ENCODE results near the gene DTX1. TPM values are rescaled to one million over a fixed set of nuclear protein-coding genes. Genes with fewer than 3 reads are reported as not detected.

The DTX1 gene
- total RNA-seq: 8.1 and 8.4 TPM in 2 replicates
- long read RNA-seq: 0 reads

DNA sequence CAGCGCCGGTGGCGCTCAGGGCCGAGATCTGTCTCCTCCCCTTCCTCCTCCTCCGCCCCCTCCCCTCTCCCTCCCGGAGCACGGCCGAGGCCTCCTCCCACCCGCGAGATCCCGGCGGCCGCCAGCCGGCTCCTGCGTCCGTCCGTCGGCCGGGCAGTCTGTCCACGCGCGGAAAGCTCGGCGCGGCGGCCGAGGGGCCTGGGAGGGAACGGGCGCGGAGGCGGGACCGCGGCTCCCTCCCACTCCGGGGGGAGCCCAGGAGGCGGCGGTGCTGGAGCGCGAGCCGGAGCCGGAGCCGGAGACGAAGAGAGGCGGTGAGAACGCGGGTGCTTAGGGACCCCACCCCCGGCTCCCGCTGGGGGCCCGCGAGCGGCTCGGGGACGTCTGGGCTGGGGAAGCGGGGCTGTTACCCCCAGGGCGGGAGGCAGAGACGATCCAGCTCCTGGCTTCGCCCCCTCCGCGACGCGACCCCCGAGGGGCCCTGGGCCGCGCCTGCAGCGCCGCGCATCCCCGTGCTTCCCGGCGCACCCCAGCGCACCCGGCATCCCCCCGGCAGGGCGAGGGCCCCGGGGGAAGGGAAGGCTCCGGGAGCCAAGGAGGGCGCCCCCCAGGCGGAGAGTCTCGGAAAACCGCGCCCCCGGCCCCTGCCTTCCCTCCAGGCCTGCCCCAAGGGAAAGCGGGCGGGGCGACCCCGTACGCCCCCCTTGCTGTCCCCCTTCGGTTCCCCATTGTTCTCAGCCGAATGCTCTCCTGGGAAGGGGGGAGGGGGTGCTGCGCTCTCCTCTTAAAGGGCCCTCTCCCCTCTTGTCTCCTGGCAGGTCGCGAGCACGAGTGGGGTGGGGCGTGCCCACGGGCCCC is at the start of gene DTX1:
Gene DTX1, plus strand, starts transcription at position 100 of the 858 bp plus-strand sequence. CDS start 1,463 bp downstream, outside the sequence.
- DNase-seq (ENCODE audit: low read depth, low spot score): no peak
- TF ChIP-seq, protein P1, sequence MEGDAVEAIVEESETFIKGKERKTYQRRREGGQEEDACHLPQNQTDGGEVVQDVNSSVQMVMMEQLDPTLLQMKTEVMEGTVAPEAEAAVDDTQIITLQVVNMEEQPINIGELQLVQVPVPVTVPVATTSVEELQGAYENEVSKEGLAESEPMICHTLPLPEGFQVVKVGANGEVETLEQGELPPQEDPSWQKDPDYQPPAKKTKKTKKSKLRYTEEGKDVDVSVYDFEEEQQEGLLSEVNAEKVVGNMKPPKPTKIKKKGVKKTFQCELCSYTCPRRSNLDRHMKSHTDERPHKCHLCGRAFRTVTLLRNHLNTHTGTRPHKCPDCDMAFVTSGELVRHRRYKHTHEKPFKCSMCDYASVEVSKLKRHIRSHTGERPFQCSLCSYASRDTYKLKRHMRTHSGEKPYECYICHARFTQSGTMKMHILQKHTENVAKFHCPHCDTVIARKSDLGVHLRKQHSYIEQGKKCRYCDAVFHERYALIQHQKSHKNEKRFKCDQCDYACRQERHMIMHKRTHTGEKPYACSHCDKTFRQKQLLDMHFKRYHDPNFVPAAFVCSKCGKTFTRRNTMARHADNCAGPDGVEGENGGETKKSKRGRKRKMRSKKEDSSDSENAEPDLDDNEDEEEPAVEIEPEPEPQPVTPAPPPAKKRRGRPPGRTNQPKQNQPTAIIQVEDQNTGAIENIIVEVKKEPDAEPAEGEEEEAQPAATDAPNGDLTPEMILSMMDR (conservative IDR thresholded peaks at IDR 0.05): no peak
- Mint-ChIP-seq H3K9me3 (no peaks in the 10 kb centered on the region), H3K36me3 (ENCODE audit: low read depth) (no peaks in the 10 kb centered on the region), H3K4me3 (peak within 1 kb of the TSS; percentile 64), H3K27me3 (ENCODE audit: low read depth) (peaks cover 51% of the 10 kb centered on the region), H3K4me1 (no peaks in the 10 kb centered on the region), H3K27ac (ENCODE audit: unreplicated experiment) (no peak within 1 kb of the TSS)

DNA sequence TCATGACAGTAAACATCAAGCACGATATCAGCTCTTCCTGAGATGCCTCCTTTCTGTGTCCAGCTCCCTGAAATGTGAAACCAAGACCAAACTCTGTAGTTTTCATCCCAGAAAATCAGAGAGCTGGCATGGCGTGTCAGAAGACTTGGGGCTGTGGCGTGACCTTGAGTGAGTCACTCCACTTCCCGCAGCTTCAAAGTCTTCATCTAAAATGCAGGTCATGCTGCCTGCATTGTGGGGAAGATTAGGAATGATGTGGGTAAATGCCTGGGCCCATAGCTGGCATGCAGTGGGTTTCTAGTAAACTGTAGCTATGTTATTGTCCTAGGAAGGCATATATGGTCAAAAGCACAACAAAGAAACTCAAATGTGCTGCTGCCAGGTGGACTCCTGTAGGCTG is 49.4 kb upstream of the DTX1 start:
- Mint-ChIP-seq H3K9me3 (no peaks in the 10 kb centered on the region), H3K4me1 (peaks cover 8% of the 10 kb centered on the region), H3K27me3 (ENCODE audit: low read depth) (peaks cover 44% of the 10 kb centered on the region), H3K36me3 (ENCODE audit: low read depth) (no peaks in the 10 kb centered on the region), H3K4me3 (no peak overlapping the region), H3K27ac (ENCODE audit: unreplicated experiment) (no peak overlapping the region)
- TF ChIP-seq, protein P1 (conservative IDR thresholded peaks at IDR 0.05): no peak
- DNase-seq (ENCODE audit: low read depth, low spot score): no peak

DNA sequence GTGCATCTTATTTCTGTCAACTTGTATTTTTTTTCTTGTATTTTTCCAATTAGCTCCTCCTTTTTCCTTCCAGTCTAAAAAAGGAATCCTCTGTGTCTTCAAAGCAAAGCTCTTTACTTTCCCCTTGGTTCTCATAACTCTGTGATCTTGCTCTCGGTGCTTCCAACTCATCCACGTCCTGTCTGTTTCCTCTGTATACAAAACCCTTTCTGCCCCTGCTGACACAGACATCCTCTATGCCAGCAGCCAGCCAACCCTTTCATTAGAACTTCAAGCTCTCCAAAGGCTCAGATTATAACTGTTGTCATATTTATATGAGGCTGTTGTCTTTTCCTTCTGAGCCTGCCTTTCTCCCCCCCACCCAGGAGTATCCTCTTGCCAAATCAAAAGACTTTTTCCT is 45.8 kb upstream of the DTX1 start:
- Mint-ChIP-seq H3K4me1 (peaks cover 8% of the 10 kb centered on the region), H3K4me3 (no peak overlapping the region), H3K36me3 (ENCODE audit: low read depth) (no peaks in the 10 kb centered on the region), H3K27ac (ENCODE audit: unreplicated experiment) (no peak overlapping the region), H3K27me3 (ENCODE audit: low read depth) (peaks cover 34% of the 10 kb centered on the region), H3K9me3 (no peaks in the 10 kb centered on the region)
- TF ChIP-seq, protein P1 (conservative IDR thresholded peaks at IDR 0.05): no peak
- DNase-seq (ENCODE audit: low read depth, low spot score): no peak

DNA sequence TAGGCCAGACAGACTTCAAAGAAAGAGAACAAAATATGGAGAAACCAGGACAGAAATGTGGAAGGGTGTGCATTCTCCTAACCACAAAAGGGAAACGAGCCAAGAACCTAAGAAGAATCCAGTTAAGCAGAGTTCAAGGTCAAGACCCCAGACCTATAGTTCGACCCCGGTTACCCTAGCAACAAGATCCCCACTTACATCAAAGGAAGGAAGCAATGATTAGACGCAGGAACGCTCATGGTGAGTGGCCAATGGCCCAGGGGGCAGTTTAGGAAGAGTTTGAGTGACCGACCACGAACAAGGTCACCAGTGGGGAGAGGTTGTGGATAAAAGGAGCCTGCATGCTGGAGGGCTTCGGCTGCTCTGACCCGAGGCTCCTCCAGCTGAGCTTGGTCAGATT is 42.0 kb upstream of the DTX1 start:
- H3K36me3 Mint-ChIP-seq (ENCODE audit: low read depth): no peaks in the 10 kb centered on the region
- peaks cover 17% of the 10 kb centered on the region for H3K27me3 Mint-ChIP-seq (ENCODE audit: low read depth)
- no peaks in the 10 kb centered on the region for H3K9me3 Mint-ChIP-seq
- peaks cover 8% of the 10 kb centered on the region for H3K4me1 Mint-ChIP-seq
- DNase-seq (ENCODE audit: low read depth, low spot score): no peak
- H3K4me3 Mint-ChIP-seq: no peak overlapping the region
- H3K27ac Mint-ChIP-seq (ENCODE audit: unreplicated experiment): no peak overlapping the region
- TF ChIP-seq, protein P1 (conservative IDR thresholded peaks at IDR 0.05): no peak

DNA sequence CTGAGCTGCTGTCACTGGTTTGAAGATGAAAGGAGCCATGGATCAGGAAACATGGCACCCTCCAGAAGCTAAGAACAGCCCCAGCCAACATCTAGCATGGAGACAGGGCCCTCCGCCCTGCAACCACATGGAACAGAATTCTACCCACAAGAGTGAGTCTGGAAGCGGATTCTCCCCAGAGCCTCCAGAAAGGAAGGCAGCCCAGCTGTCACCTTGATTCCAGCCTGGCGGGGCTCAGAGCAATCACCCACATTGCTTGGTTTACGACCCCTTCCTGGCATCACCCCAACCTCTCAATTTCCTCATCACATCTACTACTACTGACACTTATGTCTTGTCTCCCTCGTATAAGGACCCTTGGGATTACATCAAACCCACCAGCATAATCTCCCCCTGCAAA is 39.7 kb upstream of the DTX1 start:
- Mint-ChIP-seq H3K9me3 (no peaks in the 10 kb centered on the region), H3K27me3 (ENCODE audit: low read depth) (peaks cover 24% of the 10 kb centered on the region), H3K27ac (ENCODE audit: unreplicated experiment) (no peak overlapping the region), H3K4me3 (no peak overlapping the region), H3K4me1 (peaks cover 8% of the 10 kb centered on the region), H3K36me3 (ENCODE audit: low read depth) (no peaks in the 10 kb centered on the region)
- TF ChIP-seq, protein P1 (conservative IDR thresholded peaks at IDR 0.05): no peak
- DNase-seq (ENCODE audit: low read depth, low spot score): no peak

All from neural crest cell (in vitro differentiated cells).